ENCODE results near the gene ZNF787. TPM values are rescaled to one million over a fixed set of nuclear protein-coding genes. Genes with fewer than 3 reads are reported as not detected.

The ZNF787 gene
- total and polyA plus RNA-seq, 2 donors, result 13.3 to 30.9 TPM

DNA sequence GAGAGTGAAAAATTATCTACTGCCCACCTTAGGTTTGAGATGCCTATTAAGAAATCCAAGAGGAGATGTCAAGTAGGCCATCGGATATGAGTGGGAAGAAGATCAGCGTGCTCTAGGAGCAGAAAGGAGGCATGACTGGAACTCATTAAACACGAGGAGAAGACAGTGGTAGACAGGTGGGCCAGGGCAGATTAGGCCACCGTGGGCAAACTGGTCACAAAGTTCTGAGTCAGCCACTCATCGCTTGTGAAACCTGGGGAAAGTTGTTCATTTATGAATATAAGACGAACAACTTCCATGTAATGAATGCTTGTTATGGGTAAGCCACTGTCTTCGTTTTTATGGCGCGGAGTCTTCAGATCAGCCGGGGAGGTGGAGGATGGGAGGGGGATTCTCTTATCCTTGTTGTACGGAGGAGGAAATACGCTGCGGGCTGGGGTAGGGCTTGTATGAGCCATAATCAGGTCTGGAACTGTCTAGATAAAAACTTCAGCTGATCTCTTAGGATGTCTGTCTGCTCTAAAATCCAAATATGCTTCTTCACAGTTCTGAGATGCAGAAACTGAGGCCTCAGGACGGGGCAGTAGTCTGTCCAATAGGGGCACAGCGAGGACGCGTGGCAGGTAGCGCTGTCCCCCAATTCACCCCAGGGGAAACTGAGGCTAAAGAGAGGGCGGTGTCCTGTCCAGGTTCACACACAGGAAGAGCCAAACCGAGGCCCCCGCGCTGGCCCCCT, 18.9 kb upstream of the ZNF787 start:
- Histone ChIP-seq H3K4me3 (ENCODE audit: low read depth, low read length) (peak overlapping the region; percentile 55), H3K27ac (ENCODE audit: low read depth) (peak overlapping the region; percentile 87), H3K36me3 (ENCODE audit: insufficient read depth) (no peaks in the 10 kb centered on the region), H3K4me1 (ENCODE audit: insufficient read depth) (no peaks in the 10 kb centered on the region)
- 18% methylated on average over 22 of the region's 22 CpGs for WGBS
- no peak for DNase-seq (ENCODE audit: extremely low spot score)

DNA sequence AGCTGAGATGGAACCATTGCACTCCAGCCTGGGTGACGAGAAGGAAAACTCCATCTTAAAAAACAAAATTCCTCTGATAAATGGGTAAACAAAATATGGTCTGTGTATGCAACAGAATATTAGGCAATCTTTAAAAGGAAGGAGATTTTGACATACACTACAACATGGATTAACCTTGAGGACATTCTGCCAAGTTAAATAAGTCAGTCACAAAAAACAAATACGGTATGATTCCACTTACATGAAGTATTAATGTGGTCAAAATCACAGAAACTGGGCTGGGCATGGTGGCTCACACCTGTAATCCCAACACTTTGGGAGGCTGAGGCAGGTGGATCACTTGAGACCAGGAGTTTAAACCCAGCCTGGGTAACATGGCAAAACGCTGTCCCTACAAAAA, 17.0 kb upstream of the ZNF787 start:
- 67% methylated on average over 3 of the region's 3 CpGs for WGBS
- no peak for DNase-seq (ENCODE audit: extremely low spot score)

GRCh38 chr19:56137405-56137804, 16.3 kb upstream of the ZNF787 start:
- Histone ChIP-seq H3K27ac (ENCODE audit: low read depth) (no peak overlapping the region), H3K36me3 (ENCODE audit: insufficient read depth) (no peaks in the 10 kb centered on the region), H3K4me3 (ENCODE audit: low read depth, low read length) (no peak overlapping the region), H3K4me1 (ENCODE audit: insufficient read depth) (no peaks in the 10 kb centered on the region)
- no peak for DNase-seq (ENCODE audit: extremely low spot score)
- 59% methylated on average over 6 of the region's 6 CpGs for WGBS

More for the DNA sequence above, 17.0 kb upstream of the ZNF787 start:
- no peaks in the 10 kb centered on the region for H3K36me3 ChIP-seq (ENCODE audit: insufficient read depth)
- H3K27ac ChIP-seq (ENCODE audit: low read depth), result no peak overlapping the region
- no peak overlapping the region for H3K4me3 ChIP-seq (ENCODE audit: low read depth, low read length)
- no peaks in the 10 kb centered on the region for H3K4me1 ChIP-seq (ENCODE audit: insufficient read depth)

- no peak overlapping the region for H3K27ac ChIP-seq (ENCODE audit: low read depth)
- no peak for DNase-seq (ENCODE audit: extremely low spot score)
- 47% methylated on average over 10 of the region's 10 CpGs for WGBS
- no peaks in the 10 kb centered on the region for H3K36me3 ChIP-seq (ENCODE audit: insufficient read depth)
- H3K4me3 ChIP-seq (ENCODE audit: low read depth, low read length), result no peak overlapping the region
- H3K4me1 ChIP-seq (ENCODE audit: insufficient read depth), result no peaks in the 10 kb centered on the region
Measured at GRCh38 chr19:56136362-56136761, 15.3 kb upstream of the ZNF787 start.

- Histone ChIP-seq H3K4me3 (ENCODE audit: low read depth, low read length) (no peak overlapping the region), H3K4me1 (ENCODE audit: insufficient read depth) (no peaks in the 10 kb centered on the region), H3K27ac (ENCODE audit: low read depth) (no peak overlapping the region), H3K36me3 (ENCODE audit: insufficient read depth) (no peaks in the 10 kb centered on the region)
- DNase-seq (ENCODE audit: extremely low spot score), result no peak
- WGBS, result 75% methylated on average over 5 of the region's 5 CpGs
Measured at GRCh38 chr19:56134654-56134921, 13.5 kb upstream of the ZNF787 start.

GRCh38 chr19:56133858-56134653, 13.0 kb upstream of the ZNF787 start:
- Histone ChIP-seq H3K4me1 (ENCODE audit: insufficient read depth) (no peaks in the 10 kb centered on the region), H3K4me3 (ENCODE audit: low read depth, low read length) (no peak overlapping the region), H3K36me3 (ENCODE audit: insufficient read depth) (no peaks in the 10 kb centered on the region), H3K27ac (ENCODE audit: low read depth) (no peak overlapping the region)
- 83% methylated on average over 14 of the region's 14 CpGs for WGBS
- no peak for DNase-seq (ENCODE audit: extremely low spot score)

- Histone ChIP-seq H3K27ac (ENCODE audit: low read depth) (no peak overlapping the region), H3K36me3 (ENCODE audit: insufficient read depth) (no peaks in the 10 kb centered on the region), H3K4me3 (ENCODE audit: low read depth, low read length) (no peak overlapping the region), H3K4me1 (ENCODE audit: insufficient read depth) (no peaks in the 10 kb centered on the region)
- DNase-seq (ENCODE audit: extremely low spot score), result no peak
- WGBS, result 18% methylated on average over 14 of the region's 14 CpGs
Measured at GRCh38 chr19:56132316-56132822, 11.3 kb upstream of the ZNF787 start.

DNA sequence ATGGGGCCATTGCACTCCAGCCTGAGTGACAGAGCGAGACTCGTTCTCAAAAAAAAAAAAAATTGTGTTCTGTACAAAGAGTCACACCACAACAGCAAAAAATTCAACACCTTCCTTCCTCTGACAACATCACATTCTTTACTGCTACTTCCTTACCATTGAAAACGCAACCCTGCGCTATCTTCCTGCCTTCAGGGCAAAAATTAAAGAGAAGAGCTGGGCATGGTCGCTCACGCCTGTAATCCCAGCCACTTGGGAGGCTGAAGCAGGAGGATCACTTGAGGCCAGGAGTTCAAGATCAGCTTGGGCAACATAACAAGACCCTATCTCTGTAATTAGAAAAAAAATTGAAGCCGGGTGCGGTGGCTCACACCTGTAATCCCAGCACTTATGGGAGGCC, 10.6 kb upstream of the ZNF787 start:
- Histone ChIP-seq H3K27ac (ENCODE audit: low read depth) (no peak overlapping the region), H3K4me1 (ENCODE audit: insufficient read depth) (no peaks in the 10 kb centered on the region), H3K4me3 (ENCODE audit: low read depth, low read length) (no peak overlapping the region), H3K36me3 (ENCODE audit: insufficient read depth) (no peaks in the 10 kb centered on the region)
- DNase-seq (ENCODE audit: extremely low spot score), result no peak
- 89% methylated on average over 8 of the region's 8 CpGs for WGBS

DNA sequence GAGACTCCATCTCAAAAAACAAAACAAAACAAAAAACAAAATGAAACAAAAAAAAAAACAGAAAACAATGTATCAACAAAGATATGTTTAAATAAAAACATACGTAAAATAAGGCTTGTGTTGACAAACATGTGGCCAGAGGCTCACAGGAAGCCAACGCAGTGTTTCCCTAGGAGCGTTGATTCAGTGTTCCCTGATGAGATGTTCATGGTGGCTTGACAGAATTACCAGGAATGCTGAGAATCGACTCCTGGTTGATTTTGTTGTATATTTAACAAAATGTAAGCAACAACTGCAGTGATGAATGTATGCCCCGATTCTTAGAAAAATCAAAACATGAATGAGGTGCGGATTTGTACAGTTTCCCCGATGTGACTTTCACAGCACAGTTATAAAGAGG, 8.9 kb upstream of the ZNF787 start:
- no peak overlapping the region for H3K4me3 ChIP-seq (ENCODE audit: low read depth, low read length)
- H3K27ac ChIP-seq (ENCODE audit: low read depth), result no peak overlapping the region
- H3K4me1 ChIP-seq (ENCODE audit: insufficient read depth), result no peaks in the 10 kb centered on the region
- 81% methylated on average over 7 of the region's 7 CpGs for WGBS
- no peaks in the 10 kb centered on the region for H3K36me3 ChIP-seq (ENCODE audit: insufficient read depth)
- DNase-seq (ENCODE audit: extremely low spot score), result no peak

GRCh38 chr19:56126983-56127780, 6.1 kb upstream of the ZNF787 start:
- H3K27ac ChIP-seq (ENCODE audit: low read depth), result no peak overlapping the region
- no peaks in the 10 kb centered on the region for H3K4me1 ChIP-seq (ENCODE audit: insufficient read depth)
- no peak for DNase-seq (ENCODE audit: extremely low spot score)
- no peak overlapping the region for H3K4me3 ChIP-seq (ENCODE audit: low read depth, low read length)
- no peaks in the 10 kb centered on the region for H3K36me3 ChIP-seq (ENCODE audit: insufficient read depth)
- 86% methylated on average over 19 of the region's 19 CpGs for WGBS

GRCh38 chr19:56125806-56126590, 4.9 kb upstream of the ZNF787 start:
- 56% methylated on average over 16 of the region's 16 CpGs for WGBS
- DNase-seq (ENCODE audit: extremely low spot score), result no peak
- Histone ChIP-seq H3K4me1 (ENCODE audit: insufficient read depth) (no peaks in the 10 kb centered on the region), H3K36me3 (ENCODE audit: insufficient read depth) (no peaks in the 10 kb centered on the region), H3K4me3 (ENCODE audit: low read depth, low read length) (no peak overlapping the region), H3K27ac (ENCODE audit: low read depth) (no peak overlapping the region)

DNA sequence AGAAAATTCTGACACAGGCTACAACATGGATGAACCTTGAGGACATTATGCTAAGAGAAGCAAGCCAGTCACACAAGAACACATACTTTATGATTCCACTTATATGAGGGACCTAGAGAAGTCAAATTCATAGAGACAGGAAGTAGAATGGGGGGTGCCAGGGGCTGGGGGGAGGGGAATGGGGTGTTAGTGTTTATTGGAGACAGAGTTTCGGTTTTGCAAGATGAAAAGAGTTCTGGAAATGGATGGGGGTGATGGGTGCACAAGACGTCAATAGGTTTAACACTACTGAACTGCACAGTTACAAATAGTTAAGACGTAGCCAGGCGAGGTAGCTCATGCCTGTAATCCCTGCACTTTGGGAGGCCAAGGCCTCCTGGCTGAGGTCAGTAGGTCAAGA, 3.5 kb upstream of the ZNF787 start:
- Histone ChIP-seq H3K27ac (ENCODE audit: low read depth) (no peak overlapping the region), H3K4me3 (ENCODE audit: low read depth, low read length) (no peak overlapping the region), H3K4me1 (ENCODE audit: insufficient read depth) (peaks cover 4% of the 10 kb centered on the region), H3K36me3 (ENCODE audit: insufficient read depth) (no peaks in the 10 kb centered on the region)
- no peak for DNase-seq (ENCODE audit: extremely low spot score)
- WGBS, result 93% methylated on average over 4 of the region's 4 CpGs

DNA sequence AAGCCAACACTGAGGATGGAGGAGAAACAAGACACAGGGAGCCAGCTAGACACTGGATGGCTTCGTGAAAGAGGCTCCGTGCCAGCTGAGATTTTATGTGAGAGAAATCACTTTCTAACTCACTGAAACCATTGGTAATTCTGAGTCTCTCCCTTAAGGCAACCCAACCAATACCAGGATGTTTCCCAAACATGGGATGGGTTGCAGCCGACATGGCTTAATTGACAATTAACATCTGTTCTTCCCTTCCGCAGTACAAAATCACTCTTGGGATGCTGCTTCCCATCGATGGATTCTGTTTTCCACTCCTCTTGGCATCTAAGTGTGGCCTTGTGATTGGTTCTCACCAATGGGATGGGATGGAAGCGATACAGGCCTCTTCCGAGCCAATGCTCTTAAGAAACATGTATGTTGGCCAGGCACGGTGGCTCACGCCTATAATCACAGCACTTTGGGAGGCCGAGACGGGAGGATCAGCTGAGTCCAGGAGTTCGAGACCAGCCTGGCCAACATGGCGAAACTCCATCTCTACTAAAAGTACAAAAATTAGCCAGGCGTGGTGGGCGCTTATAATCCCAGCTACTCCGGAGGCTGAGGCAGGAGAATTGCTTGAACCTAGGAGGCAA, 2.3 kb upstream of the ZNF787 start:
- Histone ChIP-seq H3K36me3 (ENCODE audit: insufficient read depth) (no peaks in the 10 kb centered on the region), H3K4me1 (ENCODE audit: insufficient read depth) (peaks cover 4% of the 10 kb centered on the region), H3K4me3 (ENCODE audit: low read depth, low read length) (no peak overlapping the region), H3K27ac (ENCODE audit: low read depth) (no peak overlapping the region)
- DNase-seq (ENCODE audit: extremely low spot score), result no peak
- 75% methylated on average over 16 of the region's 16 CpGs for WGBS
